HEK293 (cell line): Measurements from ENCODE around the gene IRF8.
"Not testable (repeated sequence)": the region's sequence is repeated elsewhere in the genome, so short reads cannot be mapped to it uniquely, and the experiment has no call there.

Source experiments
- CTCF ChIA-PET: fragments of 350-600 bp; formaldehyde crosslinking; extraction: SDS; loops from one replicate; lab custom pipeline; 2021; ENCODE audit warnings: antibody characterized with exemption; lab: Yijun Ruan, JAX
- POLR2A ChIA-PET: fragments of 300-600 bp; formaldehyde crosslinking; extraction: SDS; loops from one replicate; lab custom pipeline; 2020; ENCODE audit warnings: antibody characterized with exemption, inconsistent platforms; lab: Yijun Ruan, JAX
- H3K27ac ChIP-seq: fragments of 200-500 bp; sonication (Bioruptor generic); 2 replicates; pipeline ENCODE4 v1.5.1; 2014; ENCODE audit warnings: low read depth, low read length, control low read depth, inconsistent platforms; ENCODE audit errors: extremely low read depth
- H3K36me3 ChIP-seq, 2 experiments: fragments of 200-500 bp in 1 of 2; sonication (Bioruptor generic) in 1 of 2; 1 replicate in 1 of 2; 2 replicates in 1 of 2; pipeline ENCODE4 v1.5.1; 2014 to 2017; ENCODE audit warnings: inconsistent platforms in 2 of 2, low read length in 2 of 2; ENCODE audit not compliant: control insufficient read depth in 2 of 2, insufficient read depth in 1 of 2
- H3K4me1 ChIP-seq: fragments of 200-500 bp; sonication (Bioruptor generic); 2 replicates; pipeline ENCODE4 v1.5.1; 2014; ENCODE audit warnings: mild to moderate bottlenecking, low read length, inconsistent platforms; ENCODE audit not compliant: control insufficient read depth, insufficient read depth
- H3K4me3 ChIP-seq: 2 replicates; pipeline ENCODE4 v1.5.1; 2011; ENCODE audit warnings: low read depth, mild to moderate bottlenecking, control low read depth, low read length, moderate library complexity
- H3K9me3 ChIP-seq: fragments of 200-500 bp; sonication (Bioruptor generic); 2 replicates; pipeline ENCODE4 v1.5.1; 2014; ENCODE audit warnings: low read depth, low read length, inconsistent platforms; ENCODE audit not compliant: control insufficient read depth, insufficient read depth
- BCL11A ChIP-seq: fragments of 450-650 bp; formaldehyde crosslinking; IDR thresholded peaks from 2 replicates; pipeline ENCODE4 v1.5.1; 2016; ENCODE audit warnings: low read depth, missing biosample characterization, missing genetic modification characterization
- KLF8 ChIP-seq: fragments of 450-650 bp; formaldehyde crosslinking; IDR thresholded peaks from 2 replicates; pipeline ENCODE4 v1.5.1; 2016; ENCODE audit warnings: missing biosample characterization, missing genetic modification characterization
- PBX3 ChIP-seq: sonication (generic); formaldehyde crosslinking; IDR thresholded peaks from 2 replicates; pipeline ENCODE4 v1.8.1; 2022; ENCODE audit warnings: mild to moderate bottlenecking, moderate library complexity, missing genetic modification reagents
- PRDM1 ChIP-seq: fragments of 450-650 bp; formaldehyde crosslinking; IDR thresholded peaks from 2 replicates; pipeline ENCODE4; 2016; ENCODE audit warnings: missing biosample characterization, missing genetic modification characterization
- PRDM4 ChIP-seq: fragments of 450-650 bp; formaldehyde crosslinking; IDR thresholded peaks from 2 replicates; pipeline ENCODE4 v1.5.1; 2017; ENCODE audit warnings: missing biosample characterization, missing genetic modification characterization
- ZBTB44 ChIP-seq: fragments of 450-650 bp; IDR thresholded peaks from 2 replicates; pipeline ENCODE4 v1.5.1; 2018; ENCODE audit warnings: missing biosample characterization, mild to moderate bottlenecking, missing genetic modification characterization
- ZFHX2 ChIP-seq: fragments of 450-650 bp; formaldehyde crosslinking; conservative IDR thresholded peaks from 2 replicates; pipeline ENCODE4 v1.5.1; 2016; ENCODE audit warnings: missing biosample characterization, missing genetic modification characterization
- ZNF133 ChIP-seq: fragments of 450-650 bp; formaldehyde crosslinking; IDR thresholded peaks from 2 replicates; pipeline ENCODE4 v1.5.1; 2016; ENCODE audit warnings: missing biosample characterization, missing genetic modification characterization
- ZNF157 ChIP-seq: fragments of 450-650 bp; formaldehyde crosslinking; IDR thresholded peaks from 2 replicates; pipeline ENCODE4 v1.5.1; 2016; ENCODE audit warnings: missing biosample characterization, missing genetic modification characterization
- ZNF23 ChIP-seq: fragments of 450-650 bp; formaldehyde crosslinking; IDR thresholded peaks from 2 replicates; pipeline ENCODE4 v1.5.1; 2016; ENCODE audit warnings: missing biosample characterization, missing genetic modification characterization, borderline replicate concordance
- ZNF350 ChIP-seq: fragments of 450-650 bp; formaldehyde crosslinking; IDR thresholded peaks from 2 replicates; pipeline ENCODE4 v1.5.0; 2017; ENCODE audit warnings: missing biosample characterization, mild to moderate bottlenecking, missing genetic modification characterization
- ZNF624 ChIP-seq: fragments of 450-650 bp; formaldehyde crosslinking; IDR thresholded peaks from 2 replicates; pipeline ENCODE4 v1.5.1; 2017; ENCODE audit warnings: missing biosample characterization, missing genetic modification characterization
- ZNF664 ChIP-seq: fragments of 450-650 bp; formaldehyde crosslinking; IDR thresholded peaks from 2 replicates; pipeline ENCODE4 v1.5.1; 2016; ENCODE audit warnings: missing biosample characterization, missing genetic modification characterization
- ZNF692 ChIP-seq: fragments of 450-650 bp; formaldehyde crosslinking; IDR thresholded peaks from 2 replicates; pipeline ENCODE4 v1.5.1; 2016; ENCODE audit warnings: missing biosample characterization, missing genetic modification characterization
- ZNF776 ChIP-seq: fragments of 450-650 bp; formaldehyde crosslinking; IDR thresholded peaks from 2 replicates; pipeline ENCODE4 v1.5.0; 2017; ENCODE audit warnings: missing biosample characterization, missing genetic modification characterization, borderline replicate concordance
- ZNF792 ChIP-seq: fragments of 450-650 bp; formaldehyde crosslinking; IDR thresholded peaks from 2 replicates; pipeline ENCODE4 v1.5.1; 2016; ENCODE audit warnings: missing biosample characterization, missing genetic modification characterization

IRF8 gene

GRCh38 chr16:85905110-85906095 is 6.4 kb downstream of the IRF8 start:
- Histone ChIP-seq H3K27ac (no peak overlapping the region), H3K9me3 (no peaks in the 10 kb centered on the region), H3K4me1 (no peaks in the 10 kb centered on the region), H3K4me3 (no peak overlapping the region), H3K36me3 (peaks cover 0 to 43% of the 10 kb centered on the region in 2 experiments; a peak in 1 of 3 replicates)
- ChIA-PET CTCF (interaction anchor here (0.7 kb wide), 1 partner anchor 23 kb away, joined by 3 read pairs; no protein-coding TSS in a partner anchor), POLR2A (no interaction called here)
- TF ChIP-seq ZNF350 (tag by site-specific recombination) (no peak), ZNF133 (peak; percentile 91), PRDM4 (no peak), ZNF23 (no peak), KLF8 (no peak), ZBTB44 (tag by site-specific recombination) (no peak), PBX3 (CRISPR knock-in tag) (no peak)

GRCh38 chr16:85906349-85906748 is 7.4 kb downstream of the IRF8 start:
- POLR2A ChIA-PET: no interaction called here
- CTCF ChIA-PET: interaction anchor here (0.7 kb wide), 1 partner anchor 22 kb away, joined by 3 read pairs; no protein-coding TSS in a partner anchor
- Histone ChIP-seq H3K4me1 (no peaks in the 10 kb centered on the region), H3K27ac (no peak overlapping the region), H3K4me3 (no peak overlapping the region), H3K9me3 (no peaks in the 10 kb centered on the region), H3K36me3 (peaks cover 0 to 52% of the 10 kb centered on the region in 2 experiments; a peak in 1 of 3 replicates)
- TF ChIP-seq ZNF692 (no peak), ZNF792 (tag by site-specific recombination) (no peak), PRDM1 (tag by site-specific recombination) (no peak), BCL11A (tag by site-specific recombination) (no peak), ZNF624 (tag by site-specific recombination) (no peak), ZNF157 (tag by site-specific recombination) (no peak), ZNF776 (no peak), PRDM4 (no peak), ZNF664 (tag by site-specific recombination) (no peak), ZFHX2 (tag by site-specific recombination) (no peak), ZNF23 (no peak)

GRCh38 chr16:85907231-85907630 is 8.3 kb downstream of the IRF8 start:
- H3K36me3 ChIP-seq: peaks cover 0 to 60% of the 10 kb centered on the region in 2 experiments; a peak in 1 of 3 replicates
- POLR2A ChIA-PET, H3K4me3 ChIP-seq, H3K27ac ChIP-seq, H3K4me1 ChIP-seq, H3K9me3 ChIP-seq: not testable (repeated sequence)
- CTCF ChIA-PET: interaction anchor here (0.6 to 1.2 kb wide), 3 partner anchors 10 to 88 kb away, joined by 3 to 5 read pairs (median 4); no protein-coding TSS in a partner anchor
